ENCODE measurements around the gene ADORA2B.

ADORA2B gene

DNA sequence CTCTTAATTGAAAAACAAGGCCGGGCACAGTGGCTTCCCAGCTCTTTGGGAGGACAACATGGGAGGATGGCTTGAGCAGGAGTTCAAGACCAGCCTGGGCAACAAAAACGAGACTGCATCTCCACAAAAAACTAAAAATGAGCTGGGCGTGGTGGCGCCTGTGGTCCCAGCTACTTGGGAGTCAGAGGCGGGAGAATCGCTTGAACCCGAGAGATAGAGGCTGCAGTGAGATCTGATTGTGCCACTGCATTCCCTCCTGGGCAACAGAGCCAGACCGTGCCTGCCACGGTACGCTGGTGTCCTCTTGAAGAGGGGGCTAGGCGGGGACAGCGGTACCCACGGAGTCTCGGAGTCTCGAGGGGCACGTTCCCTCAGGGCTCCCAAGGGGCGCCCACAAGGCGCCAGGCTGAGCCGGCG, 27.9 kb upstream of the ADORA2B start:
- TF ChIP-seq, protein P1, sequence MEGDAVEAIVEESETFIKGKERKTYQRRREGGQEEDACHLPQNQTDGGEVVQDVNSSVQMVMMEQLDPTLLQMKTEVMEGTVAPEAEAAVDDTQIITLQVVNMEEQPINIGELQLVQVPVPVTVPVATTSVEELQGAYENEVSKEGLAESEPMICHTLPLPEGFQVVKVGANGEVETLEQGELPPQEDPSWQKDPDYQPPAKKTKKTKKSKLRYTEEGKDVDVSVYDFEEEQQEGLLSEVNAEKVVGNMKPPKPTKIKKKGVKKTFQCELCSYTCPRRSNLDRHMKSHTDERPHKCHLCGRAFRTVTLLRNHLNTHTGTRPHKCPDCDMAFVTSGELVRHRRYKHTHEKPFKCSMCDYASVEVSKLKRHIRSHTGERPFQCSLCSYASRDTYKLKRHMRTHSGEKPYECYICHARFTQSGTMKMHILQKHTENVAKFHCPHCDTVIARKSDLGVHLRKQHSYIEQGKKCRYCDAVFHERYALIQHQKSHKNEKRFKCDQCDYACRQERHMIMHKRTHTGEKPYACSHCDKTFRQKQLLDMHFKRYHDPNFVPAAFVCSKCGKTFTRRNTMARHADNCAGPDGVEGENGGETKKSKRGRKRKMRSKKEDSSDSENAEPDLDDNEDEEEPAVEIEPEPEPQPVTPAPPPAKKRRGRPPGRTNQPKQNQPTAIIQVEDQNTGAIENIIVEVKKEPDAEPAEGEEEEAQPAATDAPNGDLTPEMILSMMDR (IDR thresholded peaks at IDR 0.05; ENCODE audit: low read depth, low read length) = no peak
- DNase-seq (ENCODE audit: low read depth in 2 of 2) = no peak
- H3K4me3 ChIP-seq (replicated peaks in 1 of 2; ENCODE audit: low read depth in 2 of 2, low read length in 2 of 2) = no peak overlapping the region

DNA sequence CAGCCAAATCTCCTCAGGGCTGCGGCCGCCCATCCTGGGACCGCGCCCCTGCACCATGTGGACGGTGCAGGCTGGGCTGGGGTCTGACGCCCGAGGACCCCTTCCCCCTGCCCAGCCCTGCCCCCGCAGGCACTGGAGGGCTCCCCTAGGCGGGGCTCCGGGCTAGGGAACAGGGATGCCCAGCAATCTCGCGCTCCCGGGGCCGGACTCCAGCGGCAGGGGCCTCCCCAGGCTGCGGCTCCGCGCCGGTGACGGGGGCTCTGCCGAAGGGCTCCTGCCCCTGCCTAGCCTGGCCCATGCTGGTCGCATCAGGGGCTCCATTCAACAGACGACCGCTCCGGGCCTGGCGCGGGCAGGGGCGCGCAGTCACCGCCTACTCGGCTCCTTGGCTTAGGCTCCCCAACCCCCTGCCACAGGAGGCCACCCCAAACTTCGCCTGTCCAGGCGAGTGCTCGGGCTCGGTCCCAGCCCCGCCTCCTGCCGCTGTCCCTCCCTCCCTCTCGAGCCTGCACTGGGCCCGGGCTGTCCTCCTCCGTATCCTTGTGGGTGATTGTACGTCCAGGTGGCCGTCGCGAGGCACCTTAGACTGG, 27.4 kb upstream of the ADORA2B start:
- no peak for DNase-seq (ENCODE audit: low read depth in 2 of 2)
- TF ChIP-seq, protein P1 (IDR thresholded peaks at IDR 0.05; ENCODE audit: low read depth, low read length) = no peak
- no peak overlapping the region for H3K4me3 ChIP-seq (replicated peaks in 1 of 2; ENCODE audit: low read depth in 2 of 2, low read length in 2 of 2)

DNA sequence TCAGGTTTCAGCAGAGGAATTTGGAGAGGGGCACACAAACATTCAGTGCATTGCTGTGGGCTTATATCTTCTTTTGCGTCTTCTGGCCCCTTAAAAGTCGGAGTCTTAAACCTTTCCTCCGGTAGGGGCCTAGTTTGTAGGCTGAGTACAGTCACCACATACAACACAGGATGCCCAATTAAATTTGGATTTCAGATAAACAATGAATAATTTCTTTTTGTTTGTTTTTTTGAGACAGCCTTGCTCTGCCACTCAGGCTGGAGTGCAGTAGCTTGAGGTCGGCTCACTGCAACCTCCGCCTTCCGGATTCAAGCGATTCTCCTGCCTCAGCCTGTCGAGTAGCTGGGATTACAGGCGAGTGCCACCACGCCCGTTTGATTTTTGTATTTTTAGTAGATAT, 26.7 kb upstream of the ADORA2B start:
- TF ChIP-seq, protein P1 (IDR thresholded peaks at IDR 0.05; ENCODE audit: low read depth, low read length) = no peak

DNA sequence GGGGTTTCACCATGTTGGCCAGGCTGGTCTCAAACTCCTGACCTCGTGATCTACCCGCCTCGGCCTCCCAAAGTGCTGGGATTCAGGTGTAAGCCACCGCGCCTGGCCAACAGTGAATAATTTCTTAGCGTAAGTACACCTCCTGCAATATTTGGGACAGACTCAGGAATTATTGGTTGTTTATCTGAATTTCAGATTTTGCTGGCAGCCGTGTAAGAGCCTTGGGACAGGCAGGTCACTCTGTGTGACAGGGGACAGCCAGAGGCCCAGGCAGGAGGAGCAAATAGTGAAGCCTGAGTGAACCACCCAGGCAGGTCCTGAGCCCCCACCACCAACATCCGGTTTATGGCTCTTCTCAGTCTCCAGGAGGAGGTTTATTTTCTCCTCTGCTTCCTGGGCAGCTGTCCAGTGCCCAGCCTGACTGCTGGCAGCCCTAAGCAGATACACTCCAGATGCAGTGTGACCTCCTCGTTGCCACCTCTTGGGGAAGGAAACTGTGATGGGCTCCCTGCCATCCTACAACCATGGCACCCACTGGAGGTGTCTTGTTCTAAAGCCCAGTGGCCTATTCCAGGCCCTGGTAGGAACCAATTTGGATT, 26.2 kb upstream of the ADORA2B start:
- H3K4me3 ChIP-seq (replicated peaks in 1 of 2; ENCODE audit: low read depth in 2 of 2, low read length in 2 of 2) = no peak overlapping the region
- TF ChIP-seq, protein P1 (IDR thresholded peaks at IDR 0.05; ENCODE audit: low read depth, low read length) = no peak
- peak in 1 of 2 donors; percentile 46 for DNase-seq (ENCODE audit: low read depth in 2 of 2)

More for the DNA sequence above, 26.7 kb upstream of the ADORA2B start:
- no peak for DNase-seq (ENCODE audit: low read depth in 2 of 2)
- no peak overlapping the region for H3K4me3 ChIP-seq (replicated peaks in 1 of 2; ENCODE audit: low read depth in 2 of 2, low read length in 2 of 2)

DNA sequence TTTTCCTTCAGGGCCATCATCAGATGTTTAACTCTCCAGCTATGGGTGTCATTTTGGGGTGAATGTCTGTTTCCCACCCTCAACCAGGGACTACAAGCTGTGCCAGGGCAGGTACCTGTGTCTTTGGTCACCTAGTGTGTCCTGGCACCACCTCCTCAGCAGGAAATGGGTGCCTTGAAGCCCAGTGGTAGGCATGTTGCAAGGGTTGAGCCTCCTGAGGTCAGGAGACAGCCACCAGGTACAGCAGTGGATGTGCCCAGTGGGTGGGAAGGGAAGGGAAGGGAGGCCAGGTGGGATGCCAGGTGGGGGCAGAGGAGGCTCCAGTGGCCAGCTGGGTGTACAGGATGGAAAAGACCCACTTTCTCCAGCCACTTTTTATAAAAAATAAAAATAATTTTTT, 25.5 kb upstream of the ADORA2B start:
- no peak overlapping the region for H3K4me3 ChIP-seq (replicated peaks in 1 of 2; ENCODE audit: low read depth in 2 of 2, low read length in 2 of 2)
- TF ChIP-seq, protein P1 (IDR thresholded peaks at IDR 0.05; ENCODE audit: low read depth, low read length) = no peak
- DNase-seq (ENCODE audit: low read depth in 2 of 2) = no peak

DNA sequence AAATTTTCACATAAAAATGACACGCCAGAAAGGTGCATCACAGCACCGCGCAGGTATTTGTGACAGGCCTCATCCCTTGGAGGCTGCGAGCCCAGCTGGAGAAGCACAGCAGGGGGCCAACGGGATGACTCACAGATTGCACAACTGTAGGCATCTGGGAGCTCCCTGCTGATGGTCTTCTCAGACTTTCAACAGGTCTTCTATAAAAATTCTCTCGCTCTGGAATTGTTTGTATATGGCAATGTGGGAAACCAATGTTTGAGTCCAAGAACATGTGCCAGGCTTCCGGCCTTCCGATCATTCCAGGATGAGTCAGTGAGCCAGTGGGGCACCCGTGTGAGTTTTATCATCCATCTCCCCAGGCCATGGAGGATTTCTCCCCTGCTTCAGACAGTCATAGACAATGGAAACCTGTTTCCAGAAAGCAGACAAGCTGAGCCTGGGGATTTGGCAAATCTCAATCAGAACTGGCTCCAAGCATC, 24.1 kb upstream of the ADORA2B start:
- TF ChIP-seq, protein P1 (IDR thresholded peaks at IDR 0.05; ENCODE audit: low read depth, low read length) = no peak
- no peak overlapping the region for H3K4me3 ChIP-seq (replicated peaks in 1 of 2; ENCODE audit: low read depth in 2 of 2, low read length in 2 of 2)
- DNase-seq (ENCODE audit: low read depth in 2 of 2) = peak; percentile 98 to 99

All from cardiac fibroblast (primary cell).